H9 (cell line): ENCODE measurements around the gene KRTAP10-8. TPM values are rescaled to one million over a fixed set of nuclear protein-coding genes. Genes with fewer than 3 reads are reported as not detected.

ENCODE experiments used
- DNase-seq: peaks from one replicate; pipeline ENCODE4 v3.0.0-alpha.2; 2017
- H2AFZ ChIP-seq: one replicate; pipeline ENCODE4 v1.6.1; 2013; ENCODE audit warnings: mild to moderate bottlenecking, low read length, control low read depth, moderate library complexity
- H2AK5ac ChIP-seq: 2 replicates; pipeline ENCODE4 v1.6.1; 2013; ENCODE audit warnings: low read length, control low read depth, mixed read lengths; ENCODE audit not compliant: insufficient read length
- H2BK120ac ChIP-seq: one replicate; pipeline ENCODE4 v1.6.1; 2013; ENCODE audit warnings: low read depth, mild to moderate bottlenecking, low read length, control low read depth, inconsistent platforms; ENCODE audit not compliant: poor library complexity, severe bottlenecking
- H2BK12ac ChIP-seq: 2 replicates; pipeline ENCODE4 v1.6.1; 2013; ENCODE audit warnings: low read length, control low read depth, mixed read lengths, low read depth; ENCODE audit not compliant: insufficient read length
- H2BK15ac ChIP-seq: 2 replicates; pipeline ENCODE4 v1.6.1; 2013; ENCODE audit warnings: low read depth, low read length, control low read depth
- H2BK20ac ChIP-seq: one replicate; pipeline ENCODE4 v1.6.1; 2013; ENCODE audit warnings: low read depth, mild to moderate bottlenecking, low read length, control low read depth, inconsistent platforms; ENCODE audit not compliant: poor library complexity, severe bottlenecking
- H2BK5ac ChIP-seq: 2 replicates; pipeline ENCODE4 v1.6.1; 2013; ENCODE audit warnings: low read length, control low read depth, mixed read lengths; ENCODE audit not compliant: insufficient read length
- H3K14ac ChIP-seq: 2 replicates; pipeline ENCODE4 v1.6.1; 2013; ENCODE audit warnings: low read length, control low read depth; ENCODE audit not compliant: insufficient read depth
- H3K18ac ChIP-seq: 2 replicates; pipeline ENCODE4 v1.6.1; 2013; ENCODE audit warnings: low read depth, mild to moderate bottlenecking, mixed read lengths, low read length, control low read depth; ENCODE audit not compliant: insufficient read length
- H3K23ac ChIP-seq: 2 replicates; pipeline ENCODE4 v1.6.1; 2013; ENCODE audit warnings: low read length, control low read depth, mixed read lengths, low read depth; ENCODE audit not compliant: insufficient read length
- H3K23me2 ChIP-seq: 2 replicates; pipeline ENCODE4 v1.6.1; 2013; ENCODE audit warnings: low read depth, mild to moderate bottlenecking, mixed read lengths, low read length, control low read depth; ENCODE audit not compliant: insufficient read length, poor library complexity, severe bottlenecking
- H3K27ac ChIP-seq: 2 replicates; pipeline ENCODE4 v1.5.1; 2013; ENCODE audit warnings: low read length, control low read depth, mixed read lengths, low read depth; ENCODE audit not compliant: insufficient read length
- H3K27me3 ChIP-seq: 2 replicates; pipeline ENCODE4 v1.6.1; 2013; ENCODE audit warnings: low read length, control low read depth, inconsistent platforms; ENCODE audit not compliant: insufficient read depth
- H3K4ac ChIP-seq: 2 replicates; pipeline ENCODE4 v1.6.1; 2013; ENCODE audit warnings: low read depth, mild to moderate bottlenecking, control low read depth, inconsistent platforms, low read length, moderate library complexity
- H3K4me1 ChIP-seq: 2 replicates; pipeline ENCODE4 v1.6.1; 2013; ENCODE audit warnings: low read length, control low read depth, inconsistent platforms; ENCODE audit not compliant: insufficient read depth
- H3K4me2 ChIP-seq: 2 replicates; pipeline ENCODE4 v1.6.1; 2013; ENCODE audit warnings: low read length, control low read depth, mixed read lengths; ENCODE audit not compliant: insufficient read length, insufficient read depth
- H3K56ac ChIP-seq: 2 replicates; pipeline ENCODE4 v1.6.1; 2013; ENCODE audit warnings: low read depth, mild to moderate bottlenecking, mixed read lengths, low read length, control low read depth; ENCODE audit not compliant: insufficient read length
- H3K79me1 ChIP-seq: 2 replicates; pipeline ENCODE4 v1.6.1; 2013; ENCODE audit warnings: low read depth, mild to moderate bottlenecking, moderate library complexity, low read length, control low read depth, inconsistent platforms; ENCODE audit not compliant: insufficient read depth, poor library complexity, severe bottlenecking
- H3K79me2 ChIP-seq: 2 replicates; pipeline ENCODE4 v1.6.1; 2013; ENCODE audit warnings: low read length, control low read depth, inconsistent platforms; ENCODE audit not compliant: insufficient read depth
- H3K9ac ChIP-seq: 2 replicates; pipeline ENCODE4 v1.6.1; 2013; ENCODE audit warnings: low read length, control low read depth, mixed read lengths; ENCODE audit not compliant: insufficient read length; ENCODE audit errors: extremely low read depth
- H3K9me3 ChIP-seq: one replicate; pipeline ENCODE4 v1.6.1; 2013; ENCODE audit warnings: low read depth, low read length, inconsistent platforms; ENCODE audit not compliant: control insufficient read depth
- H3T11ph ChIP-seq: one replicate; pipeline ENCODE4 v1.6.1; 2013; ENCODE audit warnings: mild to moderate bottlenecking, low read length, control low read depth, inconsistent platforms
- H4K20me1 ChIP-seq: one replicate; pipeline ENCODE4 v1.6.1; 2013; ENCODE audit not compliant: control insufficient read depth, insufficient read length, insufficient read depth
- H4K5ac ChIP-seq: 2 replicates; pipeline ENCODE4 v1.6.1; 2013; ENCODE audit warnings: low read depth, mild to moderate bottlenecking, mixed read lengths, low read length, control low read depth; ENCODE audit not compliant: insufficient read length
- H4K8ac ChIP-seq: replicated peaks from 2 replicates; pipeline ENCODE4 v1.6.1; 2013; ENCODE audit warnings: low read length, control low read depth, mixed read lengths, low read depth; ENCODE audit not compliant: insufficient read length
- H4K91ac ChIP-seq: 2 replicates; pipeline ENCODE4 v1.6.1; 2013; ENCODE audit warnings: low read depth, mild to moderate bottlenecking, moderate library complexity, mixed read lengths, low read length, control low read depth; ENCODE audit not compliant: insufficient read length
- H3K27ac Mint-ChIP-seq, 3 experiments: 2 replicates in 2 of 3; 3 replicates in 1 of 3; pipeline ENCODE4 v1.8.0; 2020 to 2021; ENCODE audit warnings: mixed read lengths in 3 of 3, mild to moderate bottlenecking in 1 of 3, moderate library complexity in 1 of 3
- H3K27me3 Mint-ChIP-seq: 2 replicates; pipeline ENCODE4 v1.8.0; 2021; ENCODE audit warnings: low read depth, mild to moderate bottlenecking, moderate library complexity, mixed read lengths
- H3K36me3 Mint-ChIP-seq, 3 experiments: 2 replicates in 2 of 3; 3 replicates in 1 of 3; pipeline ENCODE4 v1.8.0; 2020 to 2021; ENCODE audit warnings: low read depth in 3 of 3, mixed read lengths in 3 of 3; ENCODE audit not compliant: insufficient read depth in 1 of 3
- H3K4me1 Mint-ChIP-seq, 2 experiments: 2 replicates each; pipeline ENCODE4 v1.8.0; 2020; ENCODE audit warnings: mixed read lengths in 2 of 2
- H3K4me3 Mint-ChIP-seq, 2 experiments: 2 replicates in 1 of 2; 3 replicates in 1 of 2; pipeline ENCODE4 v1.8.0; 2020 to 2021; ENCODE audit warnings: mild to moderate bottlenecking in 2 of 2, mixed read lengths in 2 of 2, moderate library complexity in 1 of 2
- H3K9me3 Mint-ChIP-seq, 2 experiments: 2 replicates in 1 of 2; 3 replicates in 1 of 2; pipeline ENCODE4 v1.8.0; 2020; ENCODE audit warnings: mild to moderate bottlenecking in 2 of 2, mixed read lengths in 2 of 2, moderate library complexity in 1 of 2
- WGBS: extraction: QIAGEN DNeasy Blood & Tissue Kit; methylation state at CpG from one replicate; pipeline ENCODE4 v1.1.7; 2013; ENCODE audit warnings: missing lambda C conversion rate, low lambda C conversion rate, mixed read lengths; ENCODE audit not compliant: insufficient read length; ENCODE audit errors: extremely low coverage; 5-methylcytosine and 5-hydroxymethylcytosine counted together
- total RNA-seq: library from RNA; stranded (reverse); gene quantifications from 2 replicates; pipeline ENCODE4 v1.2.1, GENCODE V29; 2021
- TF ChIP-seq, protein P1 (sequence below): fragments of 200-600 bp; sonication (generic); conservative IDR thresholded peaks from 3 replicates; pipeline ENCODE4 v1.8.0; 2021; ENCODE audit warnings: antibody characterized with exemption, mild to moderate bottlenecking

Gene KRTAP10-8
- total RNA-seq, 1 experiment from 2014 or later: not detected

DNA sequence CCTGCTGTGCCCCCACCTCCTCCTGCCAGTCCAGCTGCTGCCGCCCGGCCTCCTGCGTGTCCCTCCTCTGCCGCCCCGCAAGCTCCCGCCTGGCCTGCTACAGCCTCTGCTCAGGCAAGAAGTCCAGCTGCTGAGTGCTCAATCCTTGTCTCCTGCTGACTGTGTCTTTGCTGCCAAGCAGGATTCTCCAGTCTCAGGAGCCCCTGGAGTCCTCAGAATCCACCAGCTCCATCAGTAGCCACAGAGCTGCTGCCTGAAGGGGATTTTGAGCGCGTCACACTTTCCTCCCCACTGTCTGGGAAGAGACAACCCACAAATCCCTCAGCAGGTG, 35.3 kb downstream of the KRTAP10-8 start:
- Histone ChIP-seq H2BK20ac (no peak overlapping the region), H3K27me3 (no peaks in the 10 kb centered on the region), H4K20me1 (no peaks in the 10 kb centered on the region), H3K79me2 (no peaks in the 10 kb centered on the region), H3K18ac (no peak overlapping the region), H2AFZ (no peak overlapping the region), H3K79me1 (no peaks in the 10 kb centered on the region), H3K4me1 (no peaks in the 10 kb centered on the region), H4K8ac (no peak overlapping the region), H2BK120ac (no peak overlapping the region), H3K9me3 (no peaks in the 10 kb centered on the region), H3K27ac (no peak overlapping the region), H3K4ac (no peak overlapping the region), H2BK5ac (no peak overlapping the region), H2BK15ac (no peak overlapping the region), H2AK5ac (no peak overlapping the region), H3K56ac (no peak overlapping the region), H4K91ac (no peak overlapping the region), H3K9ac (no peak overlapping the region), H3T11ph (no peak overlapping the region), H2BK12ac (no peak overlapping the region), H3K23ac (no peak overlapping the region), H3K23me2 (peaks cover 2% of the 10 kb centered on the region), H3K14ac (no peak overlapping the region; the same call in 1 of the 2 replicates), H3K4me2 (no peak overlapping the region), H4K5ac (no peak overlapping the region)
- H3K27ac Mint-ChIP-seq: peak overlapping the region; percentile 53 to 88 (median 76); a peak in 5 of 7 replicates
- H3K4me3 Mint-ChIP-seq: peak overlapping the region in 1 of 2 experiments; percentile 36; a peak in 1 of 5 replicates
- peaks cover 11 to 20% (median 16%) of the 10 kb centered on the region in 3 experiments for H3K36me3 Mint-ChIP-seq
- H3K27me3 Mint-ChIP-seq: peaks cover 4% of the 10 kb centered on the region
- H3K9me3 Mint-ChIP-seq: peaks cover 22 to 27% of the 10 kb centered on the region in 2 experiments
- TF ChIP-seq, protein P1, sequence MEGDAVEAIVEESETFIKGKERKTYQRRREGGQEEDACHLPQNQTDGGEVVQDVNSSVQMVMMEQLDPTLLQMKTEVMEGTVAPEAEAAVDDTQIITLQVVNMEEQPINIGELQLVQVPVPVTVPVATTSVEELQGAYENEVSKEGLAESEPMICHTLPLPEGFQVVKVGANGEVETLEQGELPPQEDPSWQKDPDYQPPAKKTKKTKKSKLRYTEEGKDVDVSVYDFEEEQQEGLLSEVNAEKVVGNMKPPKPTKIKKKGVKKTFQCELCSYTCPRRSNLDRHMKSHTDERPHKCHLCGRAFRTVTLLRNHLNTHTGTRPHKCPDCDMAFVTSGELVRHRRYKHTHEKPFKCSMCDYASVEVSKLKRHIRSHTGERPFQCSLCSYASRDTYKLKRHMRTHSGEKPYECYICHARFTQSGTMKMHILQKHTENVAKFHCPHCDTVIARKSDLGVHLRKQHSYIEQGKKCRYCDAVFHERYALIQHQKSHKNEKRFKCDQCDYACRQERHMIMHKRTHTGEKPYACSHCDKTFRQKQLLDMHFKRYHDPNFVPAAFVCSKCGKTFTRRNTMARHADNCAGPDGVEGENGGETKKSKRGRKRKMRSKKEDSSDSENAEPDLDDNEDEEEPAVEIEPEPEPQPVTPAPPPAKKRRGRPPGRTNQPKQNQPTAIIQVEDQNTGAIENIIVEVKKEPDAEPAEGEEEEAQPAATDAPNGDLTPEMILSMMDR: no peak
- peaks cover 11 to 14% of the 10 kb centered on the region in 2 experiments for H3K4me1 Mint-ChIP-seq
- WGBS: no CpG with 5 or more reads among the region's 8 CpGs
- DNase-seq: no peak
